ENCODE results near the gene MPHOSPH9.

MPHOSPH9 gene

GRCh38 chr12:123151457-123152454 lies 81.2 kb downstream of the MPHOSPH9 start:
- TF ChIP-seq FOXM1 (IDR thresholded peaks at IDR 0.05; ENCODE audit: borderline replicate concordance, low read depth), result no peak
- no peak for TF ChIP-seq RAD21 (IDR thresholded peaks at IDR 0.05; ENCODE audit: low read depth)
- no peak for TF ChIP-seq NFIC (IDR thresholded peaks at IDR 0.05)
- TF ChIP-seq CREB1 (IDR thresholded peaks at IDR 0.05; ENCODE audit: low read depth), result no peak
- TF ChIP-seq EGR1 (IDR thresholded peaks at IDR 0.05), result no peak
- no peak; the same call in 1 of the 2 replicates for TF ChIP-seq ZBTB7A (IDR thresholded peaks at IDR 0.05; ENCODE audit: low read depth)
- no peak for TF ChIP-seq EP300 (IDR thresholded peaks at IDR 0.05; ENCODE audit: borderline replicate concordance)
- TF ChIP-seq MAX (IDR thresholded peaks at IDR 0.05), result no peak
- TF ChIP-seq TAF1 (IDR thresholded peaks at IDR 0.05; ENCODE audit: low read depth), result no peak
- no peak for TF ChIP-seq TEAD4 (IDR thresholded peaks at IDR 0.05)
- TF ChIP-seq YY1 (IDR thresholded peaks at IDR 0.05; ENCODE audit: low read depth), result no peak
- TF ChIP-seq USF1 (IDR thresholded peaks at IDR 0.05), result no peak
- TF ChIP-seq REST (IDR thresholded peaks at IDR 0.05; ENCODE audit: low read depth), result no peak
- no peak; the same call in 1 of the 2 replicates for TF ChIP-seq TCF12 (IDR thresholded peaks at IDR 0.05; ENCODE audit: low read depth)
- TF ChIP-seq CEBPB (IDR thresholded peaks at IDR 0.05), result no peak

- TF ChIP-seq TAF1 (IDR thresholded peaks at IDR 0.05; ENCODE audit: low read depth) (peak; percentile 5; the same call in 1 of the 2 replicates), ZBTB7A (IDR thresholded peaks at IDR 0.05; ENCODE audit: low read depth) (no peak), USF1 (IDR thresholded peaks at IDR 0.05) (no peak), MAX (IDR thresholded peaks at IDR 0.05) (peak; percentile 60; the same call in 1 of the 2 replicates), CREB1 (IDR thresholded peaks at IDR 0.05; ENCODE audit: low read depth) (no peak), RAD21 (IDR thresholded peaks at IDR 0.05; ENCODE audit: low read depth) (no peak)
Observed at GRCh38 chr12:123150744-123151456, 82.0 kb downstream of the MPHOSPH9 start, which contains the start of gene PITPNM2. PITPNM2 (minus strand) TSS chr12:123151090; CDS start chr12:123034590, 116,500 bp downstream.

- TF ChIP-seq NFIC (IDR thresholded peaks at IDR 0.05) (0 out of 2 replicates have a peak, but pooled peaks have one; percentile 11), EGR1 (IDR thresholded peaks at IDR 0.05) (no peak), ZBTB7A (IDR thresholded peaks at IDR 0.05; ENCODE audit: low read depth) (peak; percentile 78; the same call in 1 of the 2 replicates)
Observed at GRCh38 chr12:123150275-123150743, 82.6 kb downstream of the MPHOSPH9 start.

- TF ChIP-seq FOXM1 (IDR thresholded peaks at IDR 0.05; ENCODE audit: borderline replicate concordance, low read depth) (no peak), MAX (IDR thresholded peaks at IDR 0.05) (no peak), TCF12 (IDR thresholded peaks at IDR 0.05; ENCODE audit: low read depth) (no peak), CEBPB (IDR thresholded peaks at IDR 0.05) (no peak), RAD21 (IDR thresholded peaks at IDR 0.05; ENCODE audit: low read depth) (no peak), EGR1 (IDR thresholded peaks at IDR 0.05) (no peak)
Observed at GRCh38 chr12:123149501-123150274, 83.3 kb downstream of the MPHOSPH9 start.

GRCh38 chr12:123149088-123149487 lies 83.9 kb downstream of the MPHOSPH9 start:
- TF ChIP-seq TEAD4 (IDR thresholded peaks at IDR 0.05), result no peak
- TF ChIP-seq REST (IDR thresholded peaks at IDR 0.05; ENCODE audit: low read depth), result no peak
- no peak for TF ChIP-seq CREB1 (IDR thresholded peaks at IDR 0.05; ENCODE audit: low read depth)
- TF ChIP-seq TCF12 (IDR thresholded peaks at IDR 0.05; ENCODE audit: low read depth), result no peak
- no peak for TF ChIP-seq USF1 (IDR thresholded peaks at IDR 0.05)
- no peak for TF ChIP-seq MAX (IDR thresholded peaks at IDR 0.05)
- TF ChIP-seq ZBTB7A (IDR thresholded peaks at IDR 0.05; ENCODE audit: low read depth), result no peak
